Thoracic aorta (tissue), 2 donors: ENCODE data around the gene GRB7. TPM values are rescaled to one million over a fixed set of nuclear protein-coding genes. Genes with fewer than 3 reads are reported as not detected.
"Not testable (repeated sequence)": the region's sequence is repeated elsewhere in the genome, so short reads cannot be mapped to it uniquely, and the experiment has no call there.

ENCODE experiments used
- ATAC-seq: fragments of 150-250 bp; one replicate; pipeline ENCODE4 v1.8.0; 2017; ENCODE audit warnings: low read depth; ENCODE audit not compliant: insufficient number of reproducible peaks, low FRiP score
- DNase-seq: peaks from one replicate; pipeline ENCODE4 v3.0.0-alpha.2; 2020; ENCODE audit warnings: low spot score
- H3K27ac ChIP-seq, 2 donors: fragments of 200-600 bp; sonication (generic); 1 replicate in 1 of 2; 2 replicates in 1 of 2; pipeline ENCODE4 v1.5.1; 2016; ENCODE audit warnings: mild to moderate bottlenecking in 2 of 2, moderate library complexity in 2 of 2
- H3K27me3 ChIP-seq: fragments of 200-600 bp; sonication (generic); replicated peaks from 2 replicates; pipeline ENCODE4 v1.6.0; 2016; ENCODE audit warnings: mild to moderate bottlenecking; ENCODE audit not compliant: insufficient read depth
- H3K36me3 ChIP-seq: fragments of 200-600 bp; sonication (generic); one replicate; pipeline ENCODE4 v1.5.1; 2016
- H3K4me1 ChIP-seq, 2 donors: fragments of 200-600 bp; sonication (generic); 1 replicate in 1 of 2; 2 replicates in 1 of 2; pipeline versions ENCODE4 v1.5.1 to v1.6.0; 2016; ENCODE audit warnings: low read depth in 2 of 2, mild to moderate bottlenecking in 1 of 2; ENCODE audit not compliant: control insufficient read depth in 1 of 2
- H3K4me3 ChIP-seq: fragments of 200-600 bp; sonication (generic); 2 replicates; pipeline ENCODE4 v1.5.1; 2016; ENCODE audit warnings: mild to moderate bottlenecking
- H3K9me3 ChIP-seq: fragments of 200-600 bp; sonication (generic); 2 replicates; pipeline ENCODE4 v1.5.1; 2016
- CTCF ChIP-seq: fragments of 200-600 bp; sonication (generic); IDR thresholded peaks from one replicate; pipeline ENCODE4 v1.5.1; 2019; ENCODE audit warnings: antibody characterized with exemption
- total RNA-seq, 2 donors: library from RNA; depleted of rRNA; stranded (reverse); fragments of >200 nt; gene quantifications; one replicate each; pipeline versions ENCODE4 v1.1.0 to v1.2.3, GENCODE V29; 2016

Gene GRB7
- total RNA-seq, 2 donors from 2014 or later, result 0.85 to 1.4 TPM

GRCh38 chr17:39709998-39710964, 27.5 kb upstream of the GRB7 start:
- H3K4me3 ChIP-seq, result no peak overlapping the region
- no peaks in the 10 kb centered on the region for H3K27me3 ChIP-seq
- no peak for TF ChIP-seq CTCF
- ATAC-seq (no peak), DNase-seq (no peak)
- H3K9me3 ChIP-seq, result no peaks in the 10 kb centered on the region
- peaks cover 12 to 20% of the 10 kb centered on the region in 2 donors for H3K4me1 ChIP-seq
- H3K27ac ChIP-seq, result no peak overlapping the region
- H3K36me3 ChIP-seq, result peaks cover 81% of the 10 kb centered on the region

GRCh38 chr17:39711071-39711470, 26.7 kb upstream of the GRB7 start:
- not testable (repeated sequence) for H3K27ac ChIP-seq, H3K27me3 ChIP-seq, H3K9me3 ChIP-seq, H3K4me3 ChIP-seq, DNase-seq, ATAC-seq
- H3K4me1 ChIP-seq, result peaks cover 5 to 12% of the 10 kb centered on the region in 2 donors
- H3K36me3 ChIP-seq, result peaks cover 89% of the 10 kb centered on the region

- TF ChIP-seq CTCF, result no peak
- Histone ChIP-seq H3K4me3 (no peak overlapping the region), H3K27ac (no peak overlapping the region), H3K9me3 (no peaks in the 10 kb centered on the region), H3K4me1 (peaks cover 0 to 4% of the 10 kb centered on the region in 2 donors), H3K36me3 (peaks cover 96% of the 10 kb centered on the region), H3K27me3 (no peaks in the 10 kb centered on the region)
- ATAC-seq, result no peak
- no peak for DNase-seq
Observed at GRCh38 chr17:39711851-39712250, 25.9 kb upstream of the GRB7 start.

- no peaks in the 10 kb centered on the region for H3K9me3 ChIP-seq
- H3K27me3 ChIP-seq, result no peaks in the 10 kb centered on the region
- no peak for DNase-seq
- TF ChIP-seq CTCF, result no peak
- no peak overlapping the region for H3K4me3 ChIP-seq
- H3K4me1 ChIP-seq, result no peaks in the 10 kb centered on the region
- no peak overlapping the region for H3K27ac ChIP-seq
- ATAC-seq, result no peak
- H3K36me3 ChIP-seq, result peaks cover 88% of the 10 kb centered on the region
Observed at GRCh38 chr17:39714234-39714633, 23.5 kb upstream of the GRB7 start.

- Histone ChIP-seq H3K36me3 (peaks cover 88% of the 10 kb centered on the region), H3K27ac (no peak overlapping the region), H3K9me3 (no peaks in the 10 kb centered on the region), H3K4me3 (no peak overlapping the region), H3K27me3 (no peaks in the 10 kb centered on the region), H3K4me1 (no peaks in the 10 kb centered on the region)
- ATAC-seq (no peak), DNase-seq (no peak)
- no peak for TF ChIP-seq CTCF
Observed at GRCh38 chr17:39715375-39716072, 22.2 kb upstream of the GRB7 start.
